GM19438 (cell line): ENCODE measurements around the gene IFT81.
"Not testable (repeated sequence)": the region's sequence is repeated elsewhere in the genome, so short reads cannot be mapped to it uniquely, and the experiment has no call there.

Experiments
- ATAC-seq: cut with Tn5 transposase; IDR thresholded peaks from one replicate; pipeline ENCODE4 v1.9.1; 2021; ENCODE audit warnings: low read depth; ENCODE audit not compliant: unreplicated experiment

The IFT81 gene

DNA sequence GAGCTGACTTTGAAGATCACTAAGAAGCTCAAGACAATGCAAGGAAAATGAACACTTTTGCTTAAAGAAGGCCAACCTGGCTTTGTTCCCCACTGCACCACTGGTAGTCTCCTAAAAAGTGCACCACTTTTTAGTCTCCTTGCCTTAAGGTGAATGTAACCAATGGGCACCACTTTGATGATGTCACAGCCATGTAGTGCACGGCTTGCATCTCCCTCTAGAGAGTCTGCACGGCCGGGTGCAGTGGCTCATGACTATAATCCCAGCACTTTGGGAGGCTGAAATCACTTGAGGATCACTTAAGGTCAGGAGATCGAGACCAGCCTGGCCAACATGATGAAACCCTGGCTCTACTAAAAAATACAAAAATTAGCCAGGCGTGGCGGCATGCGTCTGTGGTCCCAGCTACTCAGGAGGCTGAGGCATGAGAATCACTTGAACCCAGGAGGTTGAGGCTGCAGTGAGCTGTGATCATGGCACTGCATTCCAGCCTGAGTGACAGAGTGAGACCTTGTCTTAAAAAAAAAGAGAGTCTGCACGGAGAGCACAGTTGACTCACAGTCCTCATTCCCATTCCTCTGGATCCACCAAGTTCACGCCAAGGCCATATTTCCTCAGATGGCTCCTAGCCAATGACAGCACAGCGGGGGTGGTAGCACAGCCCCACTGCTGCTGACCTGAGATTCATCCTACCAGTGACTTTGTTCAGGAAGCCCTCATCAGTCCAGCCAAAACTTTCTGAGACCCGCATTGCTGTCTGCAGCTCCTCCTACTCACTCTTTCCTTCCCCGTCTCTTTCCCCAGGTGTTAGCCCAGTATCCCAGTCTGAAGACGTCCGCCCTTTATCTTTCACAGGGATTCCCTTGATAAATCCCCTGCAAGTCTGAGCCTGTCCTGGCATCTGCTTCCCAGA is 16.5 kb upstream of the IFT81 start:
- ATAC-seq = no peak

DNA sequence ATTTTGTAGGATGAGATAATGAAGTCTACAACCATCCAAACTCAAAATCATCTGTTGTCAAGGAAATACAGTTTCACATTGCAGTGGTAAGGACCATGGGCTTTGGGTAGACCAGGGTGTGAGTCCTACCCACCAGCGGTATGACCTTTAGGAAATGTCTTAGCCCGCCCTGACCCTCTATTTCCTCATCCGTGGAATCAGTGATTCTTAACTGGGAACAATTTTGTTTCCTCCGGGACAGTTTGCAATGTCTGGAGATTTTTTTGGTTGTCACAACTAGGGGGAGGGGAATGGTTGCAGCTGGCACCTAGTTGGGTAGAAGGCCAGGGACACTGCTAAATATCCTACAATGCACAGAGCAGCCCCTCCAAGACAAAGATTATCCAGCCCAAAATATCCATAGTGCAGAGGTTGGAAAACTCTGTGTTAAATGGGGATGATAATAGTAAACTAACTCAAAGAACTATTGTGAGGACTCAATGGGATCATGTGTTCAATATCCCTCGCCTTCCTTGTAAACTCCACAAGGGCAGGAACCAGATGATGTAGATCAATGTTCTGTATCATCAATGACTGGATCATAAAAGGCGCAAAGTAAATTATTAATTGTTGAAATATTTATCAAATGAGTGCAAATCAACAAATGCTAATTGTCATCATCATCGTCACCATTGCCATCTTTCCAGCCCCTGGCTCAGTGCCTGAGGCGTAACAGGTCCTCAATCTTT is 15.7 kb upstream of the IFT81 start:
- no peak for ATAC-seq

DNA sequence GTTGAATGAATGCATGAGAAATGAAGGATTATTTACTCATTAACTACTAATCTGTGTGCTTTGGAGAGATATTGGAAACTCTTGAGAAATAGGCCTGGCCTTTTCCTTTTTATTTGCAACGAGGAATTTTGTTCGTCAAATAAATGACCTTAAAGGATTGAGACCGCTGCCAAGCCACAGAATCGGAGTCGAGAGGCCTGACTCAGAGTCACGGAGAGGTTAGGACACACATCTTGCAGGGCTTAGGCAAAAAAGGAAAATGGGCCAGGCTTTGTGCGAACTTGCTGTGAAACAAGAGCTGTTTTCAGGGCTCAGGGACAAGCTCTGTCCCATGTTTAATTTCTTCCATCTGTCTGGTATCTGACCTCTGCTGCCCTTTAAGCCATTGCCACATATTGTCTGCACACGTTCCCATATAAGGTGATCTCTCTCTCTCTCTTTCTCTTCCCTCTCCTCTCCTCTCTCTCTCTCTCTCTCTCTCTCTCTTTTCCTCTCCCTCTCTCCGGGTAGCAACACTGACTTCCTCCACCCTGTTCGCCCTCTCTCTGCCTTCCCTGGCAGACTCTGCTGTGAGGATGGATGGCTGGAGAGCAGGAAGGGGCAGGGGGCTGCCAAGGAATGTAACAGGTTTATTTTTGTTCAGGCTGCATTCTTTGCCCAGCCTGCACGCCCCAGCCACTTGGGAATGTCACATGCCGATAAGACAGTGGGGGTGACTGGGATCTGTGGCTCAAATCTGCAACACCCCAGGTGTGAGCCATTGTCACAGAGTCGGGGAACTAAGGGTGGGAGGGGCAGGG is 14.9 kb upstream of the IFT81 start:
- no peak for ATAC-seq

DNA sequence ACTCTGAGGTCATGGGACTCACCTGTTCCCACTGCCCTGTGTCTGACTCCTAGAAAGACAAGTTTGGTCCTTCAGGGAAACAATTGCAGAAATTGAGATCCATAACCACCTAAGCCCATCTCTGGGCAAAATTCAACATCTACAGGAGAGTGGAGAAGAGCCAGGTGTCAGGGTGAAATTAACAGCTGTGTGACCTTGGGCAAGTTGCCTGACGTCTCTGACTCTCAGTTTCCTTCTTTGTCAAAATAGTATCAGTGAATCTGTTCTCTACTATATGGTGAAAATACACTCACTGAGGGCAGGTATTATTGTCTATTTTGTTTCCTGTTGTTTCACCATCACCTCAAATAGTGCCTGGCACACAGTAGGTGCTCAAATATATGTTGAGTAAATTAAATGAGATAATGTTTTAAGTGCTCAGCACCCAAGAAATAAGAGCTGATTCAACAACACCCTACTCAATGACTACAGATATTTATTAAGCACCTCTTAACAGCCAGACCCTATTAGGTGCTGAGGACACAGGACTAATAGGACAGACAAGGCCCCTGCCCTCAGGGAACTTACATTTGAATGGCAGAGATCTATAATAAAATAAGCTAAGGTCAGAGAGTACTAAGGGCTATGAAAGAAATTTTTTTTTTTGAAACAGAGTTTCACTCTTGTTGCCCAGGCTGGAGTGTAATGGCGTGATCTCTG is 14.2 kb upstream of the IFT81 start:
- no peak for ATAC-seq

DNA sequence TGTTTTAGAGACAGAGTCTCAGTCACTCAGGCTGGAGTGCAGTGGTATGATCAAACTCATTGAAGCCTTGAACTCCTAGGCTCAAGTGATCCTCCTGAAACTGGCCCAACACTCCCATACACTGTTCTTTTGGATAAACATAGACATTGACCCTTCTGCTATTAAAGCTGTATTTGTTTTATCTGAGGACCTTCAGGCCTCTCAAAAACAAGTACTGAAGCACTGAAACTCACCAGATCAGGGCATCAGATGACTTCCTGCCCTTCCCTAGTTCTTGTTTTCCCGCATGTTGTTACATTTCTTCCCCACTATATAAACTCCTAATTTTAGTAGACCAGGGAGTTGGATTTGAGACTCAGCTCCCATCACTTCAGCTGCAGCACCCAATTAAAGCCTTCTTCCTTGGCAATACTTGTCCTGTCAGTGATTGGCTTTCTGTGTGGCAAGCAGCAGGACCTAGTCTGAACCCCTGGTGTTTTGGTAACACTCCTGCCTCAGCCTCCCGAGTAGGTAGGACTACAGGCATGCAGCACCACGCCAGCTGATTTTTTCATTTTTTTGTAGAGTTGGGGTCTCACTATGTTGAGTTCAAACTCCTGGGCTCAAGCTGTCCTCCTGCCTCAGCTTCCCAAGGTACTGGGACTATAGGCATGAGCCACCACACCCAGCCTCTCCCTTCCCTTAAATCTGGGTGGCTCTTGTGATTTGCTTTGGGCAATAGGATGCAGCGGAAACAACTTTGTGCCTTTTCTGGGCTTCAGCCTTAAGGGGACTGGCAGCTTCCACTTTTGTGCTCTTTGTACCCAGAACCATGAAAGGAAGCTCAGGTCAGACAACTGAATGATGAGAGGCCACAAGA is 12.5 kb upstream of the IFT81 start:
- ATAC-seq = no peak

DNA sequence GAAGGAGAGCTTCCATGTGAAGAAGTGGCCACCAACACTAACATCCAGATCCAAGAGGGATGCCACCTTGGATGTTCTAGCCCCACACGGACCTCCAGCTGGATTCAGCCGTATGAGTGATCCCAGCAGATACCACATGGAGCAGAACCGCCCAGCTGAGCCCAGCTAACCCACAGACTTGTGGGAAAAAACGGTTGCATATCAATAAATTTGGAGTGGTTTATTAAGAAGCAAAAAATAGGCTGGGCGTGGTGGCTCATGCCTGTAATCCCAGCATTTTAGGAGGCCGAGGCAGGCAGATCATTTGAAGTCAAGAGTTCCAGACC is 11.9 kb upstream of the IFT81 start:
- ATAC-seq = no peak

DNA sequence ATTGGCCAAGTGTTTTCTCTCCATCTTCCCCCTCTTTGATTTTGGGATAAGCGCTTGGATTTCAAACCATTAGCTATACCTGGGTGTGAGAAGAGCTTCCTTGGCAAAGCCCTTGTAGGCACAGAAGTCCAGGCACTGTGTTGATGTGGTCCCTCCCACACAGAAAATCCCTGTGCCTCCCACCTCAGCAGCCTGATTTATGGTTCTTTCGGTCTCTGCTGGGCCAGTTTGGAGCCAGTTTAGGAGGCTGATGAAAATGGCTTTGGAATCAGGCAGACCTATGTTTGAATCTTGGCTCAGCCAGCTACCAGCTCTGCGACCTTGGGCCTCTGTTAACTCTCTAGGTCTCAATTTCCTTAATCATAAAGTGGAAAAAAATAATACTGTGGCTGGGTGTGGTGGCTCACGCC is 9.6 kb upstream of the IFT81 start:
- ATAC-seq = no peak

DNA sequence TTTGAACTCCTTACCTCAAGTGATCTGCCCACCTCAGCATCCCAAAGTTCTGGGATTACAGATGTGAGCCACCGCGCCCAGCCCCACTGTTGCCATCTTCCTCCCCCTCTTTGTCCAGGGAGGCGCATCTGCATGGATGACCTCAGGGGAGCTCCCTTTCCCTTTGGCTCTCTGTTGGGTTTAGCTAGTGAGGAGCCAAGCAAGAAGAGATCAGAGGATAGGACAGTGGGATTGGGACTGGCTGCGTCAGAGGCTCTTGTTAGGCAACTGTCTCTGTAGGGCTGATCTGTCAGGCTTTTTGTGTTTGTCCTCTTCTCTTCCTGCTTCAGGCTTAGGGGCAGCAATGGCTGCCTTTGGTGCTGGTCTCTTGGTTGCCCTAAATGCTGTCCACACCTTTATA is 8.5 kb upstream of the IFT81 start:
- no peak for ATAC-seq

DNA sequence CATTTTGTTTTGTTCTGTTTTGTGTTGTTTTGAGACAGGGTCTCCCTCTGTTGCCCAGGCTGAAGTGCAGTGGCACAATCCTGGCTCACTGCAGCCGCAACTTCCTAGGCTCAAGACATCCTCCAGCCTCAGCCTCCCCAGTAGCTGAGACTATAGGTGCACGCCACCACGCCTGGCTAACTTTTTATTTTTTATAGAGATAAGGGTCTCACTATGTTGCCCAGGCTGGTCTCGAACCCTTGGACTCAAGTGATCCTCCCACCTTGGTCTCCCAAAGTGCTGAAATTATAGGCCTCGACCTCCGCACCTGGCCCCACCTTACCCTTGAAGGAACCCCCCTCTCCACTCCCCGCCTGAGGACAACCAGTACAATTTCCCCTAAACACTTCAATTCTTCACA is 7.5 kb upstream of the IFT81 start:
- ATAC-seq = no peak

DNA sequence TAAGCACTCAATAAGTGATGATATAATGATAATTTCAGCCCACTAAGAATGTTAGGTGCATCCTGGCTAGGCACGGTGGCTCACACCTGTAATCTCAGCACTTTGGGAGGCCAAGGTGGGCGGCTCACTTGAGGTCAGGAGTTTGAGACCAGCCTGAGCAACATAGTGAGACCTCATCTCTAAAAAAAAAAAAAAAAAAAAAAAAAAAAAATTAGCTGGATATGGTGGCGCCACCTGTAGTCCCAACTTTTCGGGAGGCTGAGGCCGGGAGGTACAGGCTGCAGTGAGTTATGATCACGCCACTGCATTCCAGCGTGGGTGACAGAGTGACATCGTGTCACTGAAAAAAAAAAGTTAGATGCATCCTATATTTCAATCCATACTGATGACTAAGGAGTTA is 6.9 kb upstream of the IFT81 start:
- not testable (repeated sequence) for ATAC-seq

DNA sequence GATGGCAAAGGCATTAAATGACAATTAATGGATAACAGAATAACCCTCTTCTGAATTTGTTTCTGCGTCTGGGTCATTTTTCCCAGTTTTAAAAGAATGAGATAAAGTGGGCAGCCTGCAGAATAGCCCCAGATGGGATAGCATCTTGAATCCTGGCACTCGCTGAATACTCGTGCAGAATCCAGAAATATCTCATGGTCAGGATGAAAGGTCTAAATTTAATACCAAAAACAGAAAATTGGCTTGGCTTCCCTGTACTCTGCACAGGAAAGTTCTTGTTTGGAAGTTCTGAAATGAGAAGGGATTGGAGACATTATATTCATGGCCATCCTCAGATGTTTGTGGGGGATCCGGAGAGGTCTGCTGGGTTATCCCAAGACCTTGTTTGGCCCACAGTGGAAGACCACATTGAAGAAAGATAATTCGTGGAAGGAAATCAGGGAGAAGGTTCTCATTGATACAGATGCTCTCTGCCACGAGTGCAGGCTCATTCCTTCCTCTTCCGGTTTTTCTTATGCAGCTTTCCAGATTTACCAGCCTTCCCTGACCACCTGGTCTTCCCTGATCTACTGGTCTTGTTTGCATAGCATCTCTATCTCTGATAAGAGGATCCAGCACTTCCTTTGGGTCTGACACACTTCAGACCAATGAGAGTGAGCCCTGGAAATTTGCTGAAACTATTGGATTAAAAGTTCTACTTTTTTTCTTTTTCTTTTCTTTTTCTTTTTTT is 6.0 kb upstream of the IFT81 start:
- no peak for ATAC-seq

DNA sequence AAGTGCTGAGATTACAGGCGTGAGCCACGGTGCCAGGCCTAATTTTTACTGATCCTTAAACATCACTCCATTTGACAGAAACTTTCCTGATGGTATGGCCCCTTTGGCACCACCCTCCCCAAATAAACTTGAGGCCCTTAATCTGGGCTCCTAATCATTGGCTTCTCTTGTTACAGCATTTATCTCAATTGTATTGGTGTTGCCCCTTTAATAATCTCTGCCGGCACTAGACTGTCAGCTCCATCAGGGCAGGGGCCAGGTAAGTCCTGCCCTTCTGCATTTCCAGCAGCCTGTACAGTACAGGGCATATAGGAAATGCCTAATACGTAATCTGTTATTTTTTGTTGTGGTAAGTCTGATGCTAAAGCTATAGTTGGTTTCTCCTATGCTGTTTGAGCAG is 1.2 kb upstream of the IFT81 start:
- ATAC-seq = no peak

DNA sequence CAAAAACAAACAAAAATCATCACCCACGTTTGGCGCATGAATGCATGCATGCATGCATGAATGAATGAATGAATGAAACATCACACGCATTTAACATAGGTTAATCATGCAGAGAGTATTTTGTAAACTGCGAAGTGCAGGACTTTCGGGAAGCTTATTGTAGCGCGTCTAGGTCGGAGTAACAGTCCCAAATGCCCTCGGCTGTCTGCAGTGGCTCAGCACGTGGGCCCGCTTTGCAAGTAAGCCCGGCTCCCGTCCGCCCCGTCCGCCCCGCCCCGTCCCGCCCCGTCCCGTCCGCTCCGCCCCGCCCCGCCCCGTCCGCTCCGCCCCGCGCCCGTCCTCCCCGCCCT is 263 bp upstream of the IFT81 start:
- no peak for ATAC-seq

DNA sequence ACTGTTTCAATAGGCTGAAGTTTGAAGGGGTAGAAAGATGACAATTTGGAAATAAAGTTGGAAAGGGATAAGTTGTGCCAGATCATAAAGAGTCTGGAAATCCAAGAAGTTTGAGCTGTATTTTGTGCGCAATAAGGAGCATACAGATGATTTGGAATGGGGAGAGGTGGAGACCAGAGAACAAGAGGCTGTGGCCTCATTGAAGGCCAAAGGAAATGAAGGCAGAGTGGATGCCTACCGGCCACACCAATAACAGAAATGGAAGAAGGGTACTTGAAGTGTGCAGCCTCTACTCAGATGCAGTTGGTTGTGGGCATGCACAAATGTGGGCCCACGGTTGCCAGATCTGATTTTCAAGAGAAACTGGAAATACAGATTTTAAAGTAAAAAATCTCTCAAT is 2.4 kb downstream of the IFT81 start:
- no peak for ATAC-seq

DNA sequence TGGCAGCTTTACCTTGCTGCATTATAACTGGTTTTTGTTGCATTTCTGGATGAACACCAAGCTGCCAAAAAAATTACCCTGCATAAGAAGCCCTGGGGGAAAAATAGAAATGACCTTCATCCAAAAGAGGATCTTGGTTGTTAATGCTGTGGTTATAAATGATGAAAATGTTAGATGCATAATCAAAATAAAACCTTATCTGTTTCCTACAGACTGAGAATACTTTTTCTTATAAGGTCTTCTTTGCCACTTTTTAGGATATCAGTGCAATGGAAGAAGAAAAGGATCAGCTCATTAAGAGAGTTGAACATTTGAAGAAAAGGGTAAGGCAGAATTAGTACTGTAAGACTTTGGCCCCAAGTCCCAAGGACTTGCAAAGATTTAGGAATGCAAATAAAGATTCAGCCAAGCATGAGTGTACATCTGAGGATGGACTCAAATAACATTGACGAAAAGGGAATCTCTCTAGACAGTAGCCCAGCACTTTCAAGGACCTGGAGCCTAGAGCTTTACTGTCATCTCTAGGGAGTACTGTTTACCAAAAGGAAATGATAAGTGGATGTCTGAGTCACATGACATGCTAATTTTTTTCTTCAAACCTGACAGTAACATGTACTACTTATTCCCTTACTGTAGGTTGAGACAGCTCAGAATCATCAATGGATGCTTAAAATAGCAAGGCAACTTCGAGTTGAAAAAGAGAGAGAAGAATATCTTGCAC is 10.7 kb downstream of the IFT81 start:
- no peak for ATAC-seq

DNA sequence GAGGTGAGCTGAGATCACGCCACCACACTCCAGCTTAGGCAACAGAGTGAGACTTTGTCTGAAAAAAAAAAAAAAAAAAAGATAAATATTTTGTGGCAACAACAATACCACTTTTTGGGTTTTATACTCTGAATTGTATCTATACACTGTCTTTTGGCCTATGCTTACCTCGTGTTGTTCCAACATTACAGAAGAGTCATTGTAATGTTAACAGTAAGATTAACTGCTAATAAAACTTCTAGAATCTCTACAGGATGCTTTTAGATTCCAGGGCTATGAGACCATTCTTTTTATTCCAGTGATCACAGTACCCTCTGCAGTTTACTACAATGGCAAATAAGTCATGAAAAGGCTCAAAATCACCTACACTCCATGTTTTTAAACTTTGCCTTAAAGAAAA is 11.6 kb downstream of the IFT81 start:
- no peak for ATAC-seq

DNA sequence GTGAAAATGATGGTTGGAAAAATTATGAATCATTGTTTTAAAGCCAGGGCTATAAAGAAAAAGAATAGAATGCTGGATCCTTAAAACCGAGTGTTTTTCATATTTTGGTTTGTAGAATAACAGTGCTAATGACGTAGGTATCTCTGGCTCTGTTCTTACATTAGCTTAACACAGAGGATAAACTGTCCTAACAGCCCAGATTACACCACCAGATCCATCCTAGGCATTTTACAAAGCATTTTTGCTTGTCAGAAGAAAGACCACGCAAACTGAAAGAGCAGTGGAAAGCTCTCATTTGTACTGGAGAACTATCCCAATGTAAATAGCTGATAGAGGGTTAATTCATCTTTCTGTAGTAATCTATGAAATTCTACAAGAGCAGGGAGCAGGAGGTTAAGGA is 13.6 kb downstream of the IFT81 start:
- no peak for ATAC-seq

DNA sequence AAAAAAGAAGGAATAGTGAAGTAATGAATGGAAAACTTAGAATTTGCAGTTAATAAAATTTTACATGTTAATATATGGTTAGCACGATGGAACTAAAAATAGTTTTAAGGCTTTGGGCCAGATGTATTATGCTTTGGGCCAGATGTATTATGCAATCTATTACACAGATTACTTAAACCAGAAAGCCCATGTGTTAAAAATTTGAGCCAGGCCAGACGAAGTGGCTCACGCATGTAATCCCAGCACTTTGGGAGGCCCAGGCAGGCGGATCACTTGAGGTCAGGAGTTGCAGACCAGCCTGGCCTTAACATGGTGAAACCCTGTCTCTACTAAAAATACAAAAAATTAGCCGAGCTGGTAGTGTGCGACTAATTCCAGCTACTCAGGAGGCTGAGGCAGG is 17.2 kb downstream of the IFT81 start:
- no peak for ATAC-seq

DNA sequence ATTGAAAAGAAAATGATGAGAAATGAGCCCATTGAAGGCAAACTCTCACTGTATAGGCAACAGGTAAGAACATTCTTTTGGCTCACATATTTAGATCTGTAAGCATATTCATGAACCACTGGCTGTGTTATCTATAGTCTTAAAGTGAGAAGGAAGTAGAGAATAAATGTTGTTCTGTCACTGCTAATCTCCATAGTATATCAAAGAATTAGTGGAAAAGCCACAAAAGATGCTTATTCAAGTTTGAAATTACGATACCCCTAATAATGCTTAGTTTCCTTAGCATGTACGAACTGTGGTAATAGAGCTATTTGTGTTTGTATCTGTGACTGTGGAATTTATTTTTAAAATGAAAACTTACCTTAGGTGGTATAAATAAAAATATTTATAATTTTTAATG is 22.8 kb downstream of the IFT81 start:
- ATAC-seq = no peak
